Thymus (tissue), 14 donors: ENCODE measurements around the gene PFKFB2. TPM values are rescaled to one million over a fixed set of nuclear protein-coding genes. Genes with fewer than 3 reads are reported as not detected.

ENCODE experiments used
- DNase-seq, 9 donors: peaks; one replicate each; pipeline ENCODE4 v3.0.0-alpha.2; 2013; ENCODE audit warnings: low spot score in 9 of 9, low read depth in 6 of 9, missing footprints in 1 of 9
- H3K27ac ChIP-seq, 2 donors: one replicate each; pipeline ENCODE4 v1.5.1; 2013; ENCODE audit warnings: control low read depth in 1 of 2, low read depth in 1 of 2, low read length in 1 of 2, mild to moderate bottlenecking in 1 of 2, moderate library complexity in 1 of 2
- H3K27me3 ChIP-seq, 2 donors: one replicate each; pipeline ENCODE4 v1.5.1; 2013; ENCODE audit warnings: low read length in 1 of 2; ENCODE audit not compliant: control insufficient read depth in 2 of 2, insufficient read depth in 1 of 2
- H3K36me3 ChIP-seq, 2 donors: one replicate each; pipeline ENCODE4 v1.5.1; 2013; ENCODE audit warnings: low read length in 1 of 2, mild to moderate bottlenecking in 1 of 2, moderate library complexity in 1 of 2; ENCODE audit not compliant: control insufficient read depth in 2 of 2, insufficient read depth in 2 of 2
- H3K4me1 ChIP-seq, 2 donors: one replicate each; pipeline ENCODE4 v1.5.1; 2013; ENCODE audit warnings: low read length in 2 of 2; ENCODE audit not compliant: control insufficient read depth in 2 of 2, insufficient read depth in 2 of 2
- H3K4me3 ChIP-seq, 2 donors: one replicate each; pipeline ENCODE4 v1.5.1; 2013; ENCODE audit warnings: low read length in 2 of 2, control low read depth in 1 of 2, mild to moderate bottlenecking in 1 of 2
- H3K9me3 ChIP-seq, 2 donors: one replicate each; pipeline ENCODE4 v1.5.1; 2013; ENCODE audit warnings: low read length in 1 of 2, mild to moderate bottlenecking in 1 of 2; ENCODE audit not compliant: control insufficient read depth in 2 of 2, insufficient read depth in 1 of 2
- WGBS: extraction: QIAGEN DNeasy Blood & Tissue Kit; methylation state at CpG from one replicate; pipeline ENCODE4 v1.1.7; 2013; 5-methylcytosine and 5-hydroxymethylcytosine counted together
- long read RNA-seq, 10 donors: transcript quantifications; one replicate each; lab custom pipeline, GENCODE V29; 2026
- polyA plus RNA-seq: library from polyadenylated mRNA; stranded (reverse); fragments of 200-250 nt; gene quantifications from one replicate; pipeline ENCODE4 v1.2.3, GENCODE V29; 2013
- total RNA-seq: library from RNA; stranded (reverse); fragments of 120-200 nt; gene quantifications from one replicate; pipeline ENCODE4 v1.2.4, GENCODE V29; 2013
- donor health status: healthy.

Gene PFKFB2
- 6.7 TPM for total RNA-seq
- 31.0 TPM for polyA plus RNA-seq
- long read RNA-seq, donor 1, result 0 reads
- long read RNA-seq, donor 2, full-length matches to known transcripts, result 1 of 1 reads
- long read RNA-seq, donor 2, partial matches to known transcripts, result 0 of 1 reads
- long read RNA-seq, donor 2, other reads (novel, unspliced or antisense), result 0 of 1 reads
- long read RNA-seq, donor 3, result 0 reads
- long read RNA-seq, donor 4, result 0 reads
- long read RNA-seq, donor 5, result 0 reads
- long read RNA-seq, donor 6, partial matches to known transcripts, result 0 of 1 reads
- long read RNA-seq, donor 6, other reads (novel, unspliced or antisense), result 0 of 1 reads
- long read RNA-seq, donor 7, result 0 reads
- long read RNA-seq, donor 8, full-length matches to known transcripts, result 1 of 1 reads
- long read RNA-seq, donor 8, partial matches to known transcripts, result 0 of 1 reads
- long read RNA-seq, donor 8, other reads (novel, unspliced or antisense), result 0 of 1 reads
- long read RNA-seq, donor 9, partial matches to known transcripts, result 0 of 5 reads
- long read RNA-seq, donor 9, other reads (novel, unspliced or antisense), result 5 of 5 reads
- long read RNA-seq, donor 10, result 0 reads

- Histone ChIP-seq H3K9me3 (no peaks in the 10 kb centered on the region), H3K27me3 (peaks cover 0 to 6% of the 10 kb centered on the region in 2 donors), H3K4me1 (peaks cover 13 to 32% of the 10 kb centered on the region in 2 donors), H3K4me3 (peak within 1 kb of the TSS; percentile 74 to 78), H3K27ac (peak within 1 kb of the TSS; percentile 81 to 89), H3K36me3 (peaks cover 4 to 14% of the 10 kb centered on the region in 2 donors)
- peak in 7 of 9 donors; percentile 79 to 93 (median 86) for DNase-seq
- 8% methylated on average over 56 of the region's 56 CpGs for WGBS
These were observed at the start of gene PFKFB2 for GRCh38 chr1:207052911-207053769. PFKFB2 (plus strand) TSS chr1:207053275; CDS start chr1:207054718, 1,443 bp downstream.

- no peaks in the 10 kb centered on the region for H3K9me3 ChIP-seq
- peak; percentile 9 to 56 (median 21) for DNase-seq
- H3K4me1 ChIP-seq, result no peaks in the 10 kb centered on the region
- no peaks in the 10 kb centered on the region for H3K36me3 ChIP-seq
- 55% methylated on average over 9 of the region's 9 CpGs for WGBS
- H3K27ac ChIP-seq, result no peak overlapping the region
- H3K27me3 ChIP-seq, result no peaks in the 10 kb centered on the region
- no peak overlapping the region for H3K4me3 ChIP-seq
These were observed 47.9 kb upstream of the PFKFB2 start for GRCh38 chr1:207004931-207005830.

DNA sequence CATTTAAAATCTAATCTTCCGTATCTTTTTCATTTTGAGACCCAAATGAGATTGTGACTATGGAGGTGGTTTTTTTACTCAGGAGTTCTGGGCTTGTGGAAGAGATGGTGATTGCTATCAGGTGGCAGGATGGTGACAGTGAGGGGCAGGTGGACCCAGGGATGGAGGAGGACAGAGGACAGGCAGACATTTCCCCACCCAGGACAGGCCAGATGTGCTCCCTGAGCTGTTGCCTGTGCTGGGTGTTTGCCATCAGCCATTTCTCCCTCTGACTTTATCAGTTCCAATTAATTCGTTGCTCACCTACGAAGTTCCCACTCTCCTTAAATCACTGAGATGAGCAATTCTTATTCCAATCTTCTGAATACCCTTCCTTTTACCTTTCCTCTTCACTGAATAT, 47.0 kb upstream of the PFKFB2 start:
- Histone ChIP-seq H3K27me3 (no peaks in the 10 kb centered on the region), H3K27ac (no peak overlapping the region), H3K9me3 (no peaks in the 10 kb centered on the region), H3K4me1 (no peaks in the 10 kb centered on the region), H3K4me3 (no peak overlapping the region), H3K36me3 (no peaks in the 10 kb centered on the region)
- 97% methylated on average over 3 of the region's 3 CpGs for WGBS
- no peak for DNase-seq

DNA sequence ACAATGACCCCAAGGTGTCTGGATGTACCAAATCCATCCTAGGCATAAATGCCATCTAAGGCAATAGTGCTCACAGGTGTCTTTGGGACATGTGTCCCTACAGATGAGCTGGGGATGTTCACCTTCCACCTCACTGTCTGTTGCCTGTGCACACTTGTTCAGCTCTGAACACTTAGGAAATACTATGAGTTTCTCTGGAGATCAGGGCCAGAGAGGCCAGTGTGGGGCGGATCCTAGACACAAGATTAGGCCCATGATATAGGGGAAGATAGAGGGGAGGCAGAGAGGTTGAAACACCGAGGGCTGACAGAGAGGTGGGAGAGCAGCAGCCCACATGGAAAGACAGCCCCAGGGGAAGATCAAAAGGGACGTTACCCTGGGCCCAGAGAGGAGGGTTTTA, 46.2 kb upstream of the PFKFB2 start:
- Histone ChIP-seq H3K27me3 (no peaks in the 10 kb centered on the region), H3K27ac (no peak overlapping the region)

DNA sequence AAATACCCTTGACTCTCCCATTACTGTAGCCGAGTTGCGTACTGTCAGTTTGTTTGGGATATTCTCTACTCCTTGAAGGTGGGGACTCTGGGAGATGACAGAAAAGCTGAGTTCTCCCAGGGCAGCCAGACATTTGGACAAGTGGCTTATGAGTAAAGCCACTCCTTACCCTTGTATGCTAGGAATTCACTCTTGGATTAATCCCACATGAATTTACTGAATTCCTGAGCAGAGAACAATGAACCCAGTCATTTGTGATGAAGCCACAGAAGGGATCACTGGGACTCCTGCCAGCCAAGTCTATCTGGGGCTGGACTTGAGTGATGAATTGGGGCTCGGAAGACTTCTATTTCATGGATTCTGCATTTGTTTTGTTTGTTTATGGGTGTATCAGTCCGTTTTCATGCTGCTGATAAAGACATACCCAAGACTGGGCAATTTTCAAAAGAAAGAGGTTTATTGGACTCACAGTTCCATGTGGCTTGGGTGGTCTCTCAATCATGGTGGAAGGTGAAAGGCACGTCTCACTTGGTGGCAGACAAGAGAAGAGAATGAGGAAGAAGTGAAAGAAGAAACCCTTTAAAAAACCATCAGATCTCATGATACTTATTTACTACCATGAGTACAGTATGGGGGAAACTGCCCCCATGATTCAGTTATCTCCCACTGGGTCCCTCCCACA, 45.6 kb upstream of the PFKFB2 start:
- no peaks in the 10 kb centered on the region for H3K36me3 ChIP-seq
- H3K4me3 ChIP-seq, result no peak overlapping the region
- WGBS, result 92% methylated on average over 5 of the region's 5 CpGs
- no peak for DNase-seq
- no peaks in the 10 kb centered on the region for H3K27me3 ChIP-seq
- no peak overlapping the region for H3K27ac ChIP-seq
- no peaks in the 10 kb centered on the region for H3K9me3 ChIP-seq
- H3K4me1 ChIP-seq, result no peaks in the 10 kb centered on the region

More for the DNA sequence above, 46.2 kb upstream of the PFKFB2 start:
- H3K4me1 ChIP-seq, result no peaks in the 10 kb centered on the region
- H3K9me3 ChIP-seq, result no peaks in the 10 kb centered on the region
- no peaks in the 10 kb centered on the region for H3K36me3 ChIP-seq
- H3K4me3 ChIP-seq, result no peak overlapping the region
- DNase-seq, result no peak
- WGBS, result 93% methylated on average over 3 of the region's 3 CpGs

GRCh38 chr1:207009182-207009850, 43.8 kb upstream of the PFKFB2 start:
- Histone ChIP-seq H3K9me3 (no peaks in the 10 kb centered on the region), H3K36me3 (no peaks in the 10 kb centered on the region), H3K27me3 (no peaks in the 10 kb centered on the region), H3K27ac (no peak overlapping the region), H3K4me3 (no peak overlapping the region), H3K4me1 (no peaks in the 10 kb centered on the region)
- no peak for DNase-seq
- WGBS, result 96% methylated on average over 10 of the region's 10 CpGs

- DNase-seq, result no peak
- H3K4me1 ChIP-seq, result no peaks in the 10 kb centered on the region
- no peaks in the 10 kb centered on the region for H3K36me3 ChIP-seq
- no peaks in the 10 kb centered on the region for H3K27me3 ChIP-seq
- WGBS, result 97% methylated on average over 7 of the region's 7 CpGs
- H3K27ac ChIP-seq, result no peak overlapping the region
- no peaks in the 10 kb centered on the region for H3K9me3 ChIP-seq
- H3K4me3 ChIP-seq, result no peak overlapping the region
These were observed 43.1 kb upstream of the PFKFB2 start for GRCh38 chr1:207009945-207010344.

DNA sequence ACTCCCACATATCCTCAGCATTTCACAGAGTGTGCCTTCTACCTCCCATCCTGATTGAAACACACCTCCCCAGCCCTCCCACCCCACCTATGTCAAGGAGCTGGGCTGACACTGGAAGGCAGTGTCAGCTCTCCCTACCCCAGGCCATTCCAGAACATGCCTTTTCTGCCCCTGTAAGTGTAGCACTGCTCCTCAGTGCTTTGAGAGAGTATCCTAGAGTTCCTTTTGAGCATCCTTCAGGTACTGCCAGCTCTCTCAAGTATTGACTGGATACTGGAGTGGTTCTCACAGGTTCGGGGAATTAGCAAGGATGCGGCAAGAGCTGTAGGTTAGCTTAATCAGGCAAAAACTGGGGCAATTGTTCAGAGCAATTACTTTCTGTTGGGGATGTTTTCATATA, 42.3 kb upstream of the PFKFB2 start:
- Histone ChIP-seq H3K4me3 (no peak overlapping the region), H3K36me3 (no peaks in the 10 kb centered on the region), H3K27ac (no peak overlapping the region), H3K27me3 (no peaks in the 10 kb centered on the region), H3K4me1 (no peaks in the 10 kb centered on the region), H3K9me3 (no peaks in the 10 kb centered on the region)
- DNase-seq, result no peak
- over 99% methylated on average over 2 of the region's 2 CpGs for WGBS
